ENCODE data around the gene AARS1.
"Not testable (repeated sequence)": the region's sequence is repeated elsewhere in the genome, so short reads cannot be mapped to it uniquely, and the experiment has no call there.

The AARS1 gene

DNA sequence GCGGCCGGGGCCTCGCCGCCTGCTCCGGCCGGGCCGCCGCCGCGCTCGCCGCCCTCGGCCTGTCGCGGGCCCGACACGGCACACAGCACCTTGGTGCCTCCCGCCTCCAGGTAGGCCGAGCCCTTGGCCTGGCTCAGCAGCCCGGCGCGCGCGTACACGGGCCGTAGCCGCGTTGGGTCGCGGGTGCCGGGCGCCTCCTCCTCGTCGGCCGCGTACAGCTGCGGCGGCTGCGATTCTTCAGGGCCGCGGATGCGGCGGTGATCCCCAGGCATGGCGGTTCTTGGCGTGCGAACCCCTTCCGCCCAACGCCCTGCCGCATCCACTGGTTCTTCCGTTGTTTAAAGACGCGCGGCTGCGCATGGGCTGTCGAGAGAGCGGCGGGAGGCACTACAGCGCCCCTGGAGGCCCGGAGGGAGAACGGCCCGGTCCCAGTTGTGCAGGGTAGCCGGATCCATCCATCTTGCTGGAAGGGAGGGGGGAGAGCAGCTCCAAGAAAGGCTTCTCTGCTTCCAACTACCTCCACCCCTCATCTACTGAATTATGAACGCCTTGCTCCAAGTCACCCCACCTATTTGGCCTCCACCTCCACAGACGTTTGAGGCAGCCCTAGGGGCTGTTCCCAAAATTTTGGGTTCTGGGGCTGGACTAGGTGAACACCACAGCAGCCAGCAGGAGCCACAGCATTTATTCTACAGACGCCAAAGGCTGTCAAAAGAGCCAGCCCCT, 37.5 kb downstream of the AARS1 start, which contains the start of gene EXOSC6:
Gene EXOSC6 (minus strand): TSS at position 312 of the 726 bp plus-strand sequence. CDS start 40 bp downstream, at position 272.
- H3K27ac ChIP-seq = peak within 1 kb of the TSS; percentile 80 to 99 (median 95)
- H3K9ac ChIP-seq = peak within 1 kb of the TSS; percentile 89 to 99 (median 96)
- H3K9me3 ChIP-seq (replicated peaks in 1 of 11) = no peaks in the 10 kb centered on the region
- H4K20me1 ChIP-seq = peaks cover 47 to 94% (median 65%) of the 10 kb centered on the region in 11 experiments; a peak in 21 of 22 replicates
- peaks cover 11 to 21% (median 19%) of the 10 kb centered on the region in 10 experiments for H3K4me1 ChIP-seq
- H3K36me3 ChIP-seq = peaks cover 49 to 79% (median 66%) of the 10 kb centered on the region in 11 experiments
- H3K4me3 ChIP-seq = peak within 1 kb of the TSS; percentile 77 to 96 (median 86)
- H3K4me2 ChIP-seq = peak within 1 kb of the TSS; percentile 86 to 98 (median 93)
- TF ChIP-seq Cebpa-rat (IDR thresholded peaks at IDR 0.05) = no peak
- no peaks in the 10 kb centered on the region for H3K27me3 ChIP-seq

DNA sequence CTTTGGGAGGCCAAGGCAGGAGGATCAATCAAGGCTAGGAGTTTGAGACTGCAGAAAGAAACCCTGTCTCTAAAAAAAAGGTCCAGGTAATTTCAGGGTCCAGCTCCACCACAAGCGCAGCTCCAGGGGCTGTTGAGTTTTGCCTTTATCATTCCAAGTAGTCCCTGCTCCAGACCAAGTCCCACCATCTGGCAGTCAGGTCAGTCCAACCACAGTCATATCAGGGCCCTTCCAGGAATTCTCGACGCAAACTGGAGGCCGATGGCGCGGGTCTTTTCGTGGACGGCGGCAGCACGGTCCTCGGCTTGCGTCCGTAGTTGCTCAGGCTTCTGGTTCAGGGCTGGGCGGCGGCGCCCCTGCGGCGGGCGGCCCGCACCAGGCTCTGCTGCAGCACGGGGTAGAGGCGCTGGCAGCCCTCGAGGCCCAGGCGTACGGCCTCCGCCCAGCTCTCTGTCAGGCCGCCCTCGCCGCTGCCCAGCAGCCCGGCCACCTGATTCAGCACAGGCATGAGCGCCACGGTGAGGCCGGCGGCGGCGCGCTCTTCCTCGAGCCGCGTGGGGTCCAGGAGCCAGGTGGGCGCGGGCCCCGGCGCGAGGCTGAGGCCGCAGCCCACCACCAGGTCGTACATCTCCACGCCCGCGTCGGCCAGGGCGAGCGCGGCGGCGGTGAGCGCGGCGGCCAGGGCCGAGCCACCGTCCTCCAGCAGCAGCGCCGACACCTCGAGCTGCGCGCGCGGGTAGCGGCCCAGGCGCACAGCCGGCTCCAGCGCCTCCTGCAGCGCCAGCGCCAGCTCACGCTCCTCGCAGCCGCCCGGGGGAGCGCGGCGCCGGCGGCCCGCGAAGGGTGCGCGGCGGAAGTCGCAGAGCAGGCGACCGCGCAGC, 38.3 kb downstream of the AARS1 start:
- peaks cover 11 to 26% (median 19%) of the 10 kb centered on the region in 10 experiments for H3K4me1 ChIP-seq
- H3K4me2 ChIP-seq = peak overlapping the region; percentile 86 to 98 (median 93)
- H4K20me1 ChIP-seq = peaks cover 47 to 92% (median 66%) of the 10 kb centered on the region in 11 experiments; a peak in 21 of 22 replicates
- H3K27ac ChIP-seq = peak overlapping the region; percentile 80 to 99 (median 95)
- no peaks in the 10 kb centered on the region for H3K27me3 ChIP-seq
- no peak for TF ChIP-seq Cebpa-rat (IDR thresholded peaks at IDR 0.05)
- H3K9ac ChIP-seq = peak overlapping the region; percentile 89 to 99 (median 96)
- no peaks in the 10 kb centered on the region for H3K9me3 ChIP-seq (replicated peaks in 1 of 11)
- H3K4me3 ChIP-seq = peak overlapping the region; percentile 77 to 96 (median 86)
- peaks cover 41 to 71% (median 58%) of the 10 kb centered on the region in 11 experiments for H3K36me3 ChIP-seq

DNA sequence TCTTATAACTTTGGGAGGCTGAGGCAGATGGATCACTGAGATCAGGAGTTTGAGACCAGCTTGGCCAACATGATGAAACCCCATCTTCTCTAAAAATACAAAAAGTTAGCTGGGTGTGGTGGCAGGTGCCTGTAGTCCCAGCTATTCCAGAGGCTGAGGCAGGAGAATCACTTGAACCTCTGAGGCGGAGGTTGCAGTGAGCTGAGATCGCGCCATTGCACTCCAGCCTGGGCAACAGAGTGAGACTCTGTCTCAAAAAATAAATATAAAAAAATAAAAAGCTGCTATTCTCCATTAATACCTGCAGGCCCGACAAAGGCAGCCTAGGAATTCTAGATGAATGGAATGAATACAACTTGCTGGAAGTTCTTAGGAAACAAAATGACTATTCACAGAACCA, 39.6 kb downstream of the AARS1 start:
- H3K27ac ChIP-seq; H3K27me3 ChIP-seq; H3K9me3 ChIP-seq (replicated peaks in 1 of 11): not testable (repeated sequence)
- Histone ChIP-seq H3K36me3 (peaks cover 28 to 59% (median 46%) of the 10 kb centered on the region in 11 experiments), H3K4me3 (peak overlapping the region; percentile 12 to 96 (median 84); a peak in 18 of 20 replicates), H4K20me1 (peaks cover 42 to 82% (median 65%) of the 10 kb centered on the region in 11 experiments; a peak in 21 of 22 replicates), H3K4me1 (peaks cover 11 to 31% (median 19%) of the 10 kb centered on the region in 10 experiments), H3K4me2 (peak overlapping the region; percentile 86 to 98 (median 93)), H3K9ac (peak overlapping the region; percentile 89 to 99 (median 96); a peak in 21 of 22 replicates)

DNA sequence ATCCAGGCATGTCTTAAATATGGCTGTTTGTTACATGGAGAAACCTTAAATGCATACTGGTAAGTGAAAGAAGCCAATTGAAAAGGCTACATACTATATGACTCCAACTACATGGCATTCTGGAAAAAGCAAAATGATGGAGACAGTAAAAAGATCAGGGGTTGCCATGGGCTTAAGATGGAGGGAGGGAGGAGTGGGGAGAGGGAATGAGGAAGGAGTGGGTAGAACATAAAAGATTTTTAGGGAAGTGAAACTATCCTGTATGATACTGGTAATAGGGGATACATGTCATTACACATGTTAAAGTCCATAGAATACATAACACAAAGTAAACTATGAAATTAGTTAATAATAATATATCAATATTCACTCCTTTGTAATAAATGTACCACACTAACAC, 50.5 kb downstream of the AARS1 start:
- H3K9ac ChIP-seq; H4K20me1 ChIP-seq; H3K27ac ChIP-seq; H3K9me3 ChIP-seq (replicated peaks in 1 of 11); H3K4me3 ChIP-seq; H3K4me1 ChIP-seq; H3K4me2 ChIP-seq; H3K27me3 ChIP-seq: not testable (repeated sequence)
- peaks cover 12 to 68% (median 41%) of the 10 kb centered on the region in 11 experiments; a peak in 21 of 22 replicates for H3K36me3 ChIP-seq

DNA sequence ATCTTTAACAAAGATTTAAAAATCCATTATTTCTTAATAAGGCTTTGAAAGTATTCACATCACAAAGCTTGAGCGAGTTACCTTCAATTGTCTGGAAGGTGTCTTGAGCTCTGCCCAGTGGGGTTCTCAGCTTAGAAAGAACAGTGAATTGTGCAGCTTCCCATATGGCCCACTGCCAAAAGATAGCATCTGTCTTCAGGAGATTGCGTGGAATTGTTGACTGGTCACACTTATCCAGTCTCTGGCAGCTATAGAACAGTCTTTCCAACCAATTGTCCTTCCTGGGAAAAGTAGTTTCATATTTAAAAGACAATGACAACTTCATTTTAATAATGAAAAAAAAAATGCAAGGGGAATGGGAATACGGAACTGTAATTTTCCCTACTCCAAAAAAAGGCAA, 57.5 kb downstream of the AARS1 start:
- not testable (repeated sequence) for H4K20me1 ChIP-seq; H3K27ac ChIP-seq; H3K9ac ChIP-seq; H3K27me3 ChIP-seq; H3K4me2 ChIP-seq; H3K4me3 ChIP-seq; H3K4me1 ChIP-seq; H3K9me3 ChIP-seq (replicated peaks in 1 of 11)
- peaks cover 32 to 74% (median 50%) of the 10 kb centered on the region in 11 experiments; a peak in 21 of 22 replicates for H3K36me3 ChIP-seq

DNA sequence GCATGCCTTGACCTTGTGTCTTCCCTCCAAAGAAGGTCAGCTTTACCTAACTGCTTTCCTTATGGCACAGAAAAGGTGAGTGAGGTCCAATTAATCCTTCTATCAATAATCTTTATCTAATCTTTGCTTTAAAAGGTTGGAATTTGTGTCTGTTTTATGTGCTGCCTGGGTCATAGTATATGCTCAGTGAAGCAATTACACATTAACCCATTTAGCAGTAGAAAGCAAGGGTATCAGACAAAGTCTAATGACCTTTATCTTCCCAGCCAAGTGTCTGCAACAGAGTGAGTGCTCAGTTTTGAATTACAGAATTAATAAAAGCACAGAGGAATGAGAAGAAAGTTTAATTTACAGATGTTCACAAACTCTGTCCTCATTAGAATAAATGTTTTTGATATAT, 63.3 kb downstream of the AARS1 start:
- peaks cover 19 to 50% (median 38%) of the 10 kb centered on the region in 11 experiments; a peak in 20 of 22 replicates for H3K36me3 ChIP-seq
- H3K4me3 ChIP-seq; H3K4me2 ChIP-seq; H3K27ac ChIP-seq; H3K9me3 ChIP-seq (replicated peaks in 1 of 11); H3K27me3 ChIP-seq; H3K9ac ChIP-seq; H4K20me1 ChIP-seq: not testable (repeated sequence)
- peaks cover 10 to 21% (median 15%) of the 10 kb centered on the region in 10 experiments; a peak in 19 of 20 replicates for H3K4me1 ChIP-seq

DNA sequence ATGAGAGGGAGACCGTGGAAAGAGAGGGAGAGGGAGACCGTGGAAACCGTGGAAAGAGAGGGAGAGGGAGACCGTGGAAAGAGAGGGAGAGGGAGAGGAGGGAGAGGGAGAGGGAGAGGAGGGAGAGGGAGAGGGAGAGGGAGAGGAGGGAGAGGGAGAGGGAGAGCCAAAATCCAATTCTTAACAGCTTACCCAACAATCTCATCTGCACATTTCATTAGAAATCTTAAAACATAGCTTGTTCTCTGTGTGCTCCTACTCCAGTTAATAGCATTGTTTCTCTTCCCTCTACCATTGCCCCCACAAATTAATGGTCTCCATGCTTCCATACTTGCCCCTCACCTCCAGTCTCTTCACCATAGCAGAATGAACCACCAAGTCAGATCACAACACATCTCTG, 63.9 kb downstream of the AARS1 start:
- not testable (repeated sequence) for H3K27ac ChIP-seq; H3K4me3 ChIP-seq; H3K9me3 ChIP-seq (replicated peaks in 1 of 11); H3K27me3 ChIP-seq; H4K20me1 ChIP-seq; H3K9ac ChIP-seq; H3K4me2 ChIP-seq
- H3K36me3 ChIP-seq = peaks cover 19 to 50% (median 38%) of the 10 kb centered on the region in 11 experiments; a peak in 20 of 22 replicates
- peaks cover 10 to 21% (median 15%) of the 10 kb centered on the region in 10 experiments; a peak in 19 of 20 replicates for H3K4me1 ChIP-seq

DNA sequence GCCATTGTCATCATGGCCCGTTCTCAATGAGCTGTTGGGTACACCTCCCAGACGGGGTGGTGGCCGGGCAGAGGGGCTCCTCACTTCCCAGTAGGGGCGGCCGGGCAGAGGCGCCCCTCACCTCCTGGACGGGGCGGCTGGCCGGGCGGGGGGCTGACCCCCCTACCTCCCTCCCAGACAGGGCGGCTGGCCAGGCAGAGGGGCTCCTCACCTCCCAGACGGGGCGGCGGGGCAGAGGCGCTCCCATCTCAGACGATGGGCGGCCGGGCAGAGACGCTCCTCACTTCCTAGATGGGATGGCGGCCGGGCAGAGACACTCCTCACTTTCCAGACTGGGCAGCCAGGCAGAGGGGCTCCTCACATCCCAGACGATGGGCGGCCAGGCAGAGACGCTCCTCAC, 64.7 kb downstream of the AARS1 start:
- H4K20me1 ChIP-seq; H3K27me3 ChIP-seq; H3K4me2 ChIP-seq; H3K4me3 ChIP-seq; H3K9me3 ChIP-seq (replicated peaks in 1 of 11); H3K9ac ChIP-seq: not testable (repeated sequence)
- H3K27ac ChIP-seq = peak overlapping the region in 4 of 11 experiments; percentile 27 to 58 (median 48); a peak in 6 of 22 replicates
- peaks cover 10 to 21% (median 15%) of the 10 kb centered on the region in 10 experiments; a peak in 19 of 20 replicates for H3K4me1 ChIP-seq
- H3K36me3 ChIP-seq = peaks cover 21 to 51% (median 41%) of the 10 kb centered on the region in 11 experiments; a peak in 20 of 22 replicates

DNA sequence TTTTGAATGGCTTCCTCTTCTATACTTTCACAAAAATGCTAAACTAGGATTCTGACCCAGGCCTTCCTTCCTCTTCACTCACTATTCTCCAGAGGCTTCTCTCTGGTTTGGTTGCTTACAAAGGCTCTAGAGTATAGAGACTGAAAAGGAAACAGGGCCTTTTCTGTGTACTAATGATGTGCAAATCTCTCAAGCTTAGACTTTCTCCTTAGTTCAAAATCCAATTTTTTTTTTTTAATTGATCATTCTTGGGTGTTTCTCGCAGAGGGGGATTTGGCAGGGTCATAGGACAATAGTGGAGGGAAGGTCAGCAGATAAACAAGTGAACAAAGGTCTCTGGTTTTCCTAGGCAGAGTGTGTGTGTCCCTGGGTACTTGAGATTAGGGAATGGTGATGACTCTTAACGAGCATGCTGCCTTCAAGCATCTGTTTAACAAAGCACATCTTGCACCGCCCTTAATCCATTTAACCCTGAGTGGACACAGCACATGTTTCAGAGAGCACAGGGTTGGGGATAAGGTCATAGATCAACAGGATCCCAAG, 65.3 kb downstream of the AARS1 start:
- not testable (repeated sequence) for H4K20me1 ChIP-seq; H3K27me3 ChIP-seq; H3K9me3 ChIP-seq (replicated peaks in 1 of 11); H3K4me3 ChIP-seq
- Histone ChIP-seq H3K36me3 (peaks cover 26 to 51% (median 44%) of the 10 kb centered on the region in 11 experiments; a peak in 20 of 22 replicates), H3K9ac (peak overlapping the region in 4 of 11 experiments; percentile 32 to 50 (median 44); a peak in 3 of 22 replicates), H3K27ac (peak overlapping the region in 6 of 11 experiments; percentile 44 to 69 (median 53); a peak in 10 of 22 replicates), H3K4me2 (peak overlapping the region in 8 of 11 experiments; percentile 26 to 56 (median 46); a peak in 12 of 22 replicates), H3K4me1 (peaks cover 10 to 21% (median 15%) of the 10 kb centered on the region in 10 experiments; a peak in 19 of 20 replicates)

DNA sequence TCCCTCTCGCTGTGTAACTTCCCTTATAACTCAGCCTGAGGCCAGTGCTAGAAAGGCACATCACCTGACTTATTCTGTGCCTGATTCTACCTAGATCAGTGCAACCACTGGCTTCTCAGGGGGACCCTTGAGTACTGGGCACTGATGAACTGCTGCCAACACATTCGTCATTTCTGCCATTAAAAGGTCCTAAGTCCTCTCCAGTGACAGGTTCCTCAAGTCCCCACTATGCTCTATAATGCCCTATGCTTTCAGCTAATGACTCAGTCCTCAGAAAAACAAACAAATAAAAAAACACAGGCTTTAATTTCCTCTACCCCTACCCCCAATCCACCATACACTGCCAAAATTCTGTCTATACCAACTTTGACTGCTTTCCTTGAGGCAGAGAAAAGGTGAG, 66.1 kb downstream of the AARS1 start:
- Histone ChIP-seq H3K4me1 (peaks cover 10 to 21% (median 15%) of the 10 kb centered on the region in 10 experiments; a peak in 19 of 20 replicates), H3K36me3 (peaks cover 21 to 54% (median 45%) of the 10 kb centered on the region in 11 experiments; a peak in 21 of 22 replicates), H3K27ac (peak overlapping the region in 7 of 11 experiments; percentile 32 to 69 (median 50); a peak in 12 of 22 replicates), H3K9ac (0 out of 22 replicates have a peak overlapping the region, but pooled peaks of 1 of the 11 experiments have one; percentile 50), H3K4me2 (peak overlapping the region in 9 of 11 experiments; percentile 26 to 56 (median 47); a peak in 15 of 22 replicates)
- not testable (repeated sequence) for H3K27me3 ChIP-seq; H3K4me3 ChIP-seq; H3K9me3 ChIP-seq (replicated peaks in 1 of 11); H4K20me1 ChIP-seq

DNA sequence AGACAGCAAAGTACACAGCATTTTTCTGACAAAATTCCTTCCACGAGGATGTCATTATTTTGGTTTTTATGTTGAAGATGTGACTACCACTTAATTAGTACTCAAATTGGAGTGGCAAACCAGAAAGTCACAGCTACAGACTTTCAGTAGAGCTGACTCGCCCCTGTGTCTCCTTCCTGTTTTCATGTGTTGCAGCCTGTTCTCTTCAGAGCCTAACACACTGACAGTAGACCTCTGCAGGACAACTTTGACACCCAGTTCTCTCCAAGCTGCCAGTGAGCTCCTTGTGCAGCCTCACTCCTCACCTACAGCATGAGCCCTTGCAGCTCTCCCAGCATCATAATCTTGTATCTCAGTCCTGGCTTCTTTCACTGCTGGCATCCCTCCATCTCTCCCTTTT, 66.7 kb downstream of the AARS1 start:
- Histone ChIP-seq H3K4me1 (peaks cover 10 to 21% (median 15%) of the 10 kb centered on the region in 10 experiments; a peak in 19 of 20 replicates), H3K4me2 (peak overlapping the region in 10 of 11 experiments; percentile 17 to 56 (median 40); a peak in 11 of 22 replicates), H3K27ac (peak overlapping the region in 1 of 11 experiments; percentile 32; a peak in 2 of 22 replicates), H3K36me3 (peaks cover 18 to 55% (median 43%) of the 10 kb centered on the region in 11 experiments; a peak in 21 of 22 replicates)
- not testable (repeated sequence) for H3K9ac ChIP-seq; H4K20me1 ChIP-seq; H3K4me3 ChIP-seq; H3K9me3 ChIP-seq (replicated peaks in 1 of 11); H3K27me3 ChIP-seq

DNA sequence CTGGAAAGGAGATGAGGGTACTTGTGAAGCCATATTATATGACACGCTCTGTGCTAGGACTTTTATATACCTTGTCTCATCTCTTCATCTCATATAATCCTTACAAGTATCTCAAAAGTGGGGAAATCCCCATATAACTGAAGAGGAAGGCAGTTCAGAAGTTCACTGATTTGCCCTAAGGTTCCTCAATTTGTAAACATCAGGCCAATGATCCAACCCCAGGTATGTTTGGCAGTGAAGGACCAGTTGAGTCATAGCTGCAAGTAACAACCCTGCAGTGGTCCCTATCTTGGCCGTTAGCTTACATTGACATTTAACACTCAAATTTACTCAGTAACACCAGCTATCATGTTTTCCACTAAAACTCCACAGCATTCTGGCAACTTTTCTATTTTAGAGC, 70.7 kb downstream of the AARS1 start:
- H3K9me3 ChIP-seq (replicated peaks in 1 of 11); H3K4me3 ChIP-seq; H3K9ac ChIP-seq; H3K27me3 ChIP-seq; H4K20me1 ChIP-seq; H3K27ac ChIP-seq; H3K4me2 ChIP-seq: not testable (repeated sequence)
- peaks cover 12 to 40% (median 31%) of the 10 kb centered on the region in 11 experiments for H3K36me3 ChIP-seq
- H3K4me1 ChIP-seq = peaks cover 9 to 16% (median 12%) of the 10 kb centered on the region in 10 experiments; a peak in 19 of 20 replicates

All from BLaER1 treated with 17β-estradiol and CSF1 and Interleukin-3, amounts not matched to agents 10 nM and 100 nM (cell line).